CD8-positive, alpha-beta memory T cell (primary cell): ENCODE measurements around the gene AICDA. TPM values are rescaled to one million over a fixed set of nuclear protein-coding genes. Genes with fewer than 3 reads are reported as not detected.
"Not testable (repeated sequence)": the region's sequence is repeated elsewhere in the genome, so short reads cannot be mapped to it uniquely, and the experiment has no call there.

Experiments used
- CTCF ChIA-PET: fragments of 350-600 bp; sonication (Branson Sonifier 250); formaldehyde crosslinking; loops from one replicate; lab custom pipeline; 2021; ENCODE audit warnings: antibody characterized with exemption; lab: Charles Lee
- POLR2A ChIA-PET: fragments of 350-600 bp; sonication (Branson Sonifier 250); formaldehyde crosslinking; loops from one replicate; lab custom pipeline; 2021; ENCODE audit warnings: antibody characterized with exemption; lab: Charles Lee
- DNase-seq, 5 donors: peaks; one replicate each; pipeline versions ENCODE4 v3.0.0 to v3.0.0-alpha.2; 2020 to 2022; ENCODE audit warnings: mixed read lengths in 1 of 5
- H3K27ac ChIP-seq: one replicate; pipeline ENCODE4 v1.7.0; 2013; ENCODE audit warnings: low read depth, mild to moderate bottlenecking, low read length, moderate library complexity
- H3K27me3 ChIP-seq: 2 replicates; pipeline ENCODE4 v1.7.0; 2013; ENCODE audit warnings: low read length, mild to moderate bottlenecking; ENCODE audit not compliant: insufficient read depth, poor library complexity, severe bottlenecking
- H3K36me3 ChIP-seq: 2 replicates; pipeline ENCODE4 v1.7.0; 2013; ENCODE audit warnings: mild to moderate bottlenecking, low read length, moderate library complexity; ENCODE audit not compliant: insufficient read depth
- H3K4me1 ChIP-seq: 2 replicates; pipeline ENCODE4 v1.7.0; 2013; ENCODE audit warnings: mild to moderate bottlenecking, low read length, moderate library complexity; ENCODE audit not compliant: insufficient read depth
- H3K4me3 ChIP-seq: 2 replicates; pipeline ENCODE4 v1.7.0; 2013; ENCODE audit warnings: mild to moderate bottlenecking, low read length
- H3K9me3 ChIP-seq: 2 replicates; pipeline ENCODE4 v1.7.0; 2013; ENCODE audit warnings: mild to moderate bottlenecking, low read length
- H3K27ac Mint-ChIP-seq, 8 donors: one replicate each; pipeline ENCODE4 v1.8.0; 2020 to 2021; ENCODE audit warnings: mixed read lengths in 8 of 8, mild to moderate bottlenecking in 6 of 8, inconsistent platforms in 3 of 8, moderate library complexity in 3 of 8
- H3K27me3 Mint-ChIP-seq, 2 donors: one replicate each; pipeline ENCODE4 v1.8.0; 2020 to 2021; ENCODE audit warnings: mixed read lengths in 2 of 2, mild to moderate bottlenecking in 1 of 2, moderate library complexity in 1 of 2
- H3K36me3 Mint-ChIP-seq, 3 donors: one replicate each; pipeline ENCODE4 v1.8.0; 2020 to 2021; ENCODE audit warnings: mixed read lengths in 3 of 3, inconsistent platforms in 1 of 3, mild to moderate bottlenecking in 1 of 3
- H3K4me1 Mint-ChIP-seq, 3 donors: one replicate each; pipeline ENCODE4 v1.8.0; 2020 to 2021; ENCODE audit warnings: mixed read lengths in 3 of 3, inconsistent platforms in 1 of 3, mild to moderate bottlenecking in 1 of 3
- H3K4me3 Mint-ChIP-seq, 7 donors: one replicate each; pipeline ENCODE4 v1.8.0; 2020 to 2021; ENCODE audit warnings: mixed read lengths in 7 of 7, mild to moderate bottlenecking in 6 of 7, moderate library complexity in 4 of 7, inconsistent platforms in 2 of 7
- H3K9me3 Mint-ChIP-seq, 5 donors: one replicate each; pipeline ENCODE4 v1.8.0; 2020 to 2022; ENCODE audit warnings: mixed read lengths in 5 of 5, mild to moderate bottlenecking in 3 of 5, moderate library complexity in 2 of 5, inconsistent platforms in 1 of 5
- polyA plus RNA-seq: library from polyadenylated mRNA; unstranded; fragments of 300-500 nt; fragmentation: Illumina TruSeq; gene quantifications from one replicate; pipeline ENCODE4 v1.2.3, GENCODE V29; 2021
- total RNA-seq, 2 experiments: library from RNA; stranded (reverse); gene quantifications; one replicate each; pipeline ENCODE4 v1.2.3, GENCODE V29; 2021

AICDA gene
- total and polyA plus RNA-seq, 3 experiments from 2014 or later = 0.18 to 0.71 TPM; not detected in 1

DNA sequence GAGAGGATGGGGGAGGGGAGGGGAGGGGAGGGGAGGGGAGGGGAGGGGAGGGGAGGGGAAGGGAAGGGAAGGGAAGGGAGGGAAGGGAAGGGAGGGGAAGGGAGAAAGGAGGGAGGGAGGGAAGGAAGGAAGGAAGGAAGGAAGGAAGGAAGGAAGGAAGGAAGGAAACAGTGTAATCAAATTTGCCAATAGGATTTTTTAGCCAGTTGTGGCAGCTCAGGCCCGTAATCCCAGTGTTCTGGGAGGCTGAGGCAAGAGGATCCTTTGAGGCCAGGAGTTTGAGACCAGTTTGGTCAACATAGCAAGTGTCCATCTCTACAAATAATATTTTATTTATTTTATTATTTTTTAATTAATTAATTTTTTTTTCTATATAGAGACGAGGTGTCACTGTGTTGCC is 19.4 kb downstream of the AICDA start:
- H3K27me3 Mint-ChIP-seq = peaks cover 0 to 2% of the 10 kb centered on the region in 2 donors
- Histone ChIP-seq H3K9me3 (no peaks in the 10 kb centered on the region), H3K27me3 (no peaks in the 10 kb centered on the region), H3K27ac (no peak overlapping the region), H3K36me3 (no peaks in the 10 kb centered on the region), H3K4me1 (no peaks in the 10 kb centered on the region), H3K4me3 (no peak overlapping the region)
- peaks cover 9 to 10% (median 10%) of the 10 kb centered on the region in 3 donors for H3K4me1 Mint-ChIP-seq
- H3K9me3 Mint-ChIP-seq = peaks cover 0 to 2% (median 0%) of the 10 kb centered on the region in 5 donors
- H3K4me3 Mint-ChIP-seq = no peak overlapping the region
- ChIA-PET POLR2A (no interaction called here), CTCF (no interaction called here)
- DNase-seq = no peak
- H3K27ac Mint-ChIP-seq = no peak overlapping the region
- no peaks in the 10 kb centered on the region for H3K36me3 Mint-ChIP-seq

GRCh38 chr12:8590842-8591545 is 21.7 kb downstream of the AICDA start:
- no peaks in the 10 kb centered on the region for H3K36me3 ChIP-seq
- no peaks in the 10 kb centered on the region for H3K27me3 ChIP-seq
- CTCF ChIA-PET = interaction anchor here (0.5 to 2.3 kb wide), 7 partner anchors 18 to 1561 kb away, joined by 3 to 10 read pairs (median 3); no protein-coding TSS in a partner anchor
- no peak overlapping the region for H3K4me3 ChIP-seq
- H3K4me1 Mint-ChIP-seq = peaks cover 9 to 10% (median 10%) of the 10 kb centered on the region in 3 donors
- H3K27me3 Mint-ChIP-seq = peaks cover 0 to 2% of the 10 kb centered on the region in 2 donors
- DNase-seq = no peak
- H3K27ac Mint-ChIP-seq = peak overlapping the region in 3 of 8 donors; percentile 0 to 77 (median 43)
- H3K9me3 Mint-ChIP-seq = peaks cover 0 to 2% (median 0%) of the 10 kb centered on the region in 5 donors
- H3K9me3 ChIP-seq = no peaks in the 10 kb centered on the region
- H3K4me1 ChIP-seq = no peaks in the 10 kb centered on the region
- POLR2A ChIA-PET = no interaction called here
- H3K36me3 Mint-ChIP-seq = no peaks in the 10 kb centered on the region
- H3K27ac ChIP-seq = no peak overlapping the region
- peak overlapping the region in 3 of 7 donors; percentile 25 to 59 (median 52) for H3K4me3 Mint-ChIP-seq

- H3K4me3 Mint-ChIP-seq = no peak overlapping the region
- Histone ChIP-seq H3K27me3 (no peaks in the 10 kb centered on the region), H3K4me1 (no peaks in the 10 kb centered on the region), H3K4me3 (no peak overlapping the region), H3K27ac (no peak overlapping the region), H3K9me3 (no peaks in the 10 kb centered on the region), H3K36me3 (no peaks in the 10 kb centered on the region)
- H3K27me3 Mint-ChIP-seq = peaks cover 0 to 3% of the 10 kb centered on the region in 2 donors
- H3K4me1 Mint-ChIP-seq = peaks cover 9 to 10% (median 10%) of the 10 kb centered on the region in 3 donors
- H3K27ac Mint-ChIP-seq = no peak overlapping the region
- H3K36me3 Mint-ChIP-seq = no peaks in the 10 kb centered on the region
- no peak for DNase-seq
- peaks cover 0 to 2% (median 0%) of the 10 kb centered on the region in 5 donors for H3K9me3 Mint-ChIP-seq
- POLR2A ChIA-PET = no interaction called here
- CTCF ChIA-PET = interaction anchor here (1.3 to 1.5 kb wide), 2 partner anchors 29 to 301 kb away, joined by 3 to 5 read pairs; no protein-coding TSS in a partner anchor
Measured at GRCh38 chr12:8589679-8590078, 23.0 kb downstream of the AICDA start.

DNA sequence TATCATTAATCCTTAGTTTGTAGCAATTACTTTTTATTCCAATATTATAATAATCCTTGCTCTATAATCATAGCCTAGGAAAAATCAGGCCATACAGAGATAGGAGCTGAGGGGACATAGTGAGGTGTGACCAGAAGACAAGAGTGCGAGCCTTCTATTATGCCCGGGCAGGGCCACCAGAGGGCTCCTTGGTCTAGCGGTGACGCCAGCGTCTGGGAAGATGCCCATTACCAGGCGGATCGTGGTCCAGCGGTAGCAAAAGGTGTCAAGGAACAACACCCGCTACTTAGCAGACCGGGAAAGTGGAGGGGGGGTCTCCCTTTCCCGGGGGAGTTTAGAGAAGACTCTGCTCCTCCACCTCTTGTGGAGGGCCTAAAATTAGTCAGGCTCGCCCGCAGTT is 28.2 kb downstream of the AICDA start:
- H3K27me3 Mint-ChIP-seq, POLR2A ChIA-PET, H3K4me1 Mint-ChIP-seq, H3K4me3 ChIP-seq, H3K27me3 ChIP-seq, H3K27ac ChIP-seq, H3K36me3 ChIP-seq, DNase-seq, H3K9me3 Mint-ChIP-seq, CTCF ChIA-PET, H3K27ac Mint-ChIP-seq, H3K9me3 ChIP-seq, H3K36me3 Mint-ChIP-seq, H3K4me3 Mint-ChIP-seq, H3K4me1 ChIP-seq: not testable (repeated sequence)

DNA sequence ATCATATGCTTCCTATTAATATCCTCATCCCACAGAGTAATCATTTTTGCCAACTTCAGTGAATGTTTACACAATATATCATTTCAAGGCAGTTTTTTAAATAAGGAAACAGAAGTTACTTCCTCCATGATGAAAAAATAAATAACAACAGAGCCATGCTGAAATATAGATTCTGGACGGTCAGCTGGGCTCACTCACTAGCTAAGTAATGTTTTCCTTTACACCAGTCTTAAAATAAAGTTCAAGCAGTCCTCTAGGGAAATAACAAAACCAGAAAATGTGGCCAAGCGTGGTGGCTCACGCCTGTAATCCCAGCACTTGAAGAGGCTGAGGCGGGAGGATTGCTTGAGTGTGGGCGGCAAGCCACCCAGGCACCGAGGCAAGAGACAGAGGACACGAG is 28.7 kb downstream of the AICDA start:
- Histone ChIP-seq H3K27ac (no peak overlapping the region), H3K27me3 (no peaks in the 10 kb centered on the region), H3K4me1 (no peaks in the 10 kb centered on the region), H3K36me3 (no peaks in the 10 kb centered on the region), H3K4me3 (no peak overlapping the region), H3K9me3 (no peaks in the 10 kb centered on the region)
- ChIA-PET CTCF (no interaction called here), POLR2A (no interaction called here)
- Mint-ChIP-seq H3K27me3 (peaks cover 0 to 1% of the 10 kb centered on the region in 2 donors), H3K9me3 (no peaks in the 10 kb centered on the region), H3K4me3 (no peak overlapping the region), H3K36me3 (no peaks in the 10 kb centered on the region), H3K27ac (no peak overlapping the region), H3K4me1 (no peaks in the 10 kb centered on the region)
- no peak for DNase-seq

DNA sequence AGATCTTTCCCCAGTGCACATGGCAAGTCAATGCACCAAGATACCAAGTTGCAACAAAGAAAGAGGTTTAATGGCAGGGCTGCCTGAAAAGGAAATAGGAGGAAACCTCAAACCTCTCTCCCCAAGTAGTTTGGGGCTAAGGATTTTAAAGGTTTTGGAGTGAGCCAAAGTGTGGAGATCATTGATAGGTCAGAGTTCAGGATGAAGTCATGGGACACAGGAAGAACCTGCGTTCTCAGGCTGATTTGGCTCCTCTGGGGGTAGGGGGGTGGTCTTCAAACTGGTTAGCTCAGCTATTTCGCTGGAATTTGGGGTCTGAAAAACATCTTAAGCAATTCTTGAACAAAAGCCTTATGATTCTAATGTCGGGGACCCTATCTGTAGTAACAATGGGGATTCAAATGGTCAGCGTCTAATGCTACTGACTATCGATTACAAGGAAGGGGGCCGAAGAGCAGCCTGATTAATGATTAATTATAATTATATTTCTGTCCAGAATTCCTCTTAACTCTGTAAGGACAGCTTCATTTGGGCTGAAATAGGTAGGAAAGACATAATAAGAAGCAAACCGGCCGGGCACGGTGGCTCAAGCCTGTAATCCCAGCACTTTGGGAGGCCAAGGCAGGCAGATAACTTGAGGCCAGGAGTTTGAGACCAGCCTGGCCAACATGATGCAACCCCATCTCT is 31.4 kb downstream of the AICDA start:
- H3K27ac ChIP-seq = no peak overlapping the region
- Mint-ChIP-seq H3K9me3 (no peaks in the 10 kb centered on the region), H3K4me3 (no peak overlapping the region), H3K27me3 (peaks cover 0 to 2% of the 10 kb centered on the region in 2 donors), H3K27ac (peak overlapping the region in 1 of 8 donors; percentile 15), H3K36me3 (no peaks in the 10 kb centered on the region), H3K4me1 (no peaks in the 10 kb centered on the region)
- H3K4me1 ChIP-seq = no peaks in the 10 kb centered on the region
- ChIA-PET POLR2A (no interaction called here), CTCF (interaction anchor here (1.0 kb wide), 1 partner anchor 37 kb away, joined by 3 read pairs; no protein-coding TSS in a partner anchor)
- no peaks in the 10 kb centered on the region for H3K36me3 ChIP-seq
- DNase-seq = no peak
- no peak overlapping the region for H3K4me3 ChIP-seq
- H3K27me3 ChIP-seq = no peaks in the 10 kb centered on the region
- H3K9me3 ChIP-seq = no peaks in the 10 kb centered on the region

GRCh38 chr12:8577879-8578278 is 34.8 kb downstream of the AICDA start:
- Histone ChIP-seq H3K27me3 (no peaks in the 10 kb centered on the region), H3K4me1 (no peaks in the 10 kb centered on the region), H3K4me3 (no peak overlapping the region), H3K9me3 (no peaks in the 10 kb centered on the region), H3K36me3 (no peaks in the 10 kb centered on the region), H3K27ac (no peak overlapping the region)
- no peak overlapping the region for H3K4me3 Mint-ChIP-seq
- peaks cover 0 to 9% (median 0%) of the 10 kb centered on the region in 3 donors for H3K36me3 Mint-ChIP-seq
- ChIA-PET POLR2A (no interaction called here), CTCF (interaction anchor here (1.3 kb wide), 1 partner anchor 9 kb away, joined by 3 read pairs; no protein-coding TSS in a partner anchor)
- H3K9me3 Mint-ChIP-seq = no peaks in the 10 kb centered on the region
- H3K4me1 Mint-ChIP-seq = peaks cover under 1 to 5% (median 5%) of the 10 kb centered on the region in 3 donors
- peaks cover 1 to 3% of the 10 kb centered on the region in 2 donors for H3K27me3 Mint-ChIP-seq
- DNase-seq = no peak
- H3K27ac Mint-ChIP-seq = no peak overlapping the region

- no peaks in the 10 kb centered on the region for H3K27me3 ChIP-seq
- DNase-seq = peak in 2 of 5 donors; percentile 7 to 19
- no peaks in the 10 kb centered on the region for H3K9me3 Mint-ChIP-seq
- ChIA-PET POLR2A (no interaction called here), CTCF (interaction anchor here (2.7 kb wide), 1 partner anchor 28 kb away, joined by 11 read pairs; no protein-coding TSS in a partner anchor)
- peaks cover 0 to 9% (median 0%) of the 10 kb centered on the region in 3 donors for H3K36me3 Mint-ChIP-seq
- H3K9me3 ChIP-seq = no peaks in the 10 kb centered on the region
- H3K4me1 ChIP-seq = peaks cover 6% of the 10 kb centered on the region
- H3K4me1 Mint-ChIP-seq = peaks cover 12 to 17% (median 15%) of the 10 kb centered on the region in 3 donors
- H3K4me3 ChIP-seq = no peak overlapping the region
- H3K36me3 ChIP-seq = no peaks in the 10 kb centered on the region
- peaks cover 1 to 3% of the 10 kb centered on the region in 2 donors for H3K27me3 Mint-ChIP-seq
- H3K27ac Mint-ChIP-seq = peak overlapping the region; percentile 3 to 90 (median 68)
- peak overlapping the region in 5 of 7 donors; percentile 12 to 72 (median 58) for H3K4me3 Mint-ChIP-seq
- no peak overlapping the region for H3K27ac ChIP-seq
Measured at GRCh38 chr12:8572507-8572906, 40.2 kb downstream of the AICDA start.
